Loucy (cell line): ENCODE measurements around the gene TNS3.

Source experiments
- CTCF ChIP-seq: fragments of 200-600 bp; sonication (generic); conservative IDR thresholded peaks from 2 replicates; pipeline ENCODE4 v1.5.1; 2014; ENCODE audit warnings: mild to moderate bottlenecking, antibody characterized with exemption, low read length
- EZH2phosphoT487 ChIP-seq: fragments of 200-600 bp; IDR thresholded peaks from 2 replicates; pipeline ENCODE4 v1.6.1; 2018; ENCODE audit warnings: antibody characterized with exemption, mild to moderate bottlenecking, moderate library complexity, borderline replicate concordance

GRCh38 chr7:47504551-47505311, 77.2 kb downstream of the TNS3 start:
- no peak for TF ChIP-seq CTCF
- no peak for TF ChIP-seq EZH2phosphoT487
